ENCODE data around the gene ZSCAN16. TPM values are rescaled to one million over a fixed set of nuclear protein-coding genes. Genes with fewer than 3 reads are reported as not detected.

The ZSCAN16 gene
- total and polyA plus RNA-seq, 3 donors from 2014 or later, result 3.5 to 4.4 (median 3.6) TPM

DNA sequence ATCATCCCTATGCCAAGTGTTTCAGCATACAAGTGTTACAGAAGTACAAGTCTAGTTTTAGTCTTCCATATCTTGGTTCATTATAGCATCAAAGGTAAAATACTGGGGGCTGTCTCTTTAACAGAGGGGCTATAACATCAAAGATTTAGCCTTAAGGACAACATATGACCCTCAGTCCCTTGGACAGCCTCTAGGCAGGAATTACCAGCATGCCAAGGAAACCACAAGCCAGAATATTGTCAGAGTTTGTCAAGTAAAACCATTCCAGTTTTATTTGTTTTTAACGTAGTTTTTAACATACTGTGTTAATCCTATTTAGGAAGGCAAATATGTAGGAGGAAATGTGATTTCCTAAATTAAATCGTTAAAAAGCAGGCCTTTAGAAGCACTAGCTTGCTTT, 35.8 kb downstream of the ZSCAN16 start:
- no peak for DNase-seq
- TF ChIP-seq, protein P1, sequence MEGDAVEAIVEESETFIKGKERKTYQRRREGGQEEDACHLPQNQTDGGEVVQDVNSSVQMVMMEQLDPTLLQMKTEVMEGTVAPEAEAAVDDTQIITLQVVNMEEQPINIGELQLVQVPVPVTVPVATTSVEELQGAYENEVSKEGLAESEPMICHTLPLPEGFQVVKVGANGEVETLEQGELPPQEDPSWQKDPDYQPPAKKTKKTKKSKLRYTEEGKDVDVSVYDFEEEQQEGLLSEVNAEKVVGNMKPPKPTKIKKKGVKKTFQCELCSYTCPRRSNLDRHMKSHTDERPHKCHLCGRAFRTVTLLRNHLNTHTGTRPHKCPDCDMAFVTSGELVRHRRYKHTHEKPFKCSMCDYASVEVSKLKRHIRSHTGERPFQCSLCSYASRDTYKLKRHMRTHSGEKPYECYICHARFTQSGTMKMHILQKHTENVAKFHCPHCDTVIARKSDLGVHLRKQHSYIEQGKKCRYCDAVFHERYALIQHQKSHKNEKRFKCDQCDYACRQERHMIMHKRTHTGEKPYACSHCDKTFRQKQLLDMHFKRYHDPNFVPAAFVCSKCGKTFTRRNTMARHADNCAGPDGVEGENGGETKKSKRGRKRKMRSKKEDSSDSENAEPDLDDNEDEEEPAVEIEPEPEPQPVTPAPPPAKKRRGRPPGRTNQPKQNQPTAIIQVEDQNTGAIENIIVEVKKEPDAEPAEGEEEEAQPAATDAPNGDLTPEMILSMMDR (IDR thresholded peaks at IDR 0.05), result no peak
- no peak for TF ChIP-seq POLR2A (IDR thresholded peaks at IDR 0.05)
- no peaks in the 10 kb centered on the region for H3K27me3 ChIP-seq
- H3K9me3 ChIP-seq, result no peaks in the 10 kb centered on the region
- peaks cover 13% of the 10 kb centered on the region for H3K4me1 ChIP-seq
- no peak overlapping the region for H3K4me3 ChIP-seq
- H3K27ac ChIP-seq, result no peak overlapping the region
- H3K36me3 ChIP-seq (ENCODE audit: low read depth, missing control alignments), result no peaks in the 10 kb centered on the region
- intact Hi-C loops (cut with DNase I; ENCODE audit: low total_unique reads), result no loop called here
- WGBS, 2 donors, result 53 to 69% methylated on average over 2 of the region's 2 CpGs

DNA sequence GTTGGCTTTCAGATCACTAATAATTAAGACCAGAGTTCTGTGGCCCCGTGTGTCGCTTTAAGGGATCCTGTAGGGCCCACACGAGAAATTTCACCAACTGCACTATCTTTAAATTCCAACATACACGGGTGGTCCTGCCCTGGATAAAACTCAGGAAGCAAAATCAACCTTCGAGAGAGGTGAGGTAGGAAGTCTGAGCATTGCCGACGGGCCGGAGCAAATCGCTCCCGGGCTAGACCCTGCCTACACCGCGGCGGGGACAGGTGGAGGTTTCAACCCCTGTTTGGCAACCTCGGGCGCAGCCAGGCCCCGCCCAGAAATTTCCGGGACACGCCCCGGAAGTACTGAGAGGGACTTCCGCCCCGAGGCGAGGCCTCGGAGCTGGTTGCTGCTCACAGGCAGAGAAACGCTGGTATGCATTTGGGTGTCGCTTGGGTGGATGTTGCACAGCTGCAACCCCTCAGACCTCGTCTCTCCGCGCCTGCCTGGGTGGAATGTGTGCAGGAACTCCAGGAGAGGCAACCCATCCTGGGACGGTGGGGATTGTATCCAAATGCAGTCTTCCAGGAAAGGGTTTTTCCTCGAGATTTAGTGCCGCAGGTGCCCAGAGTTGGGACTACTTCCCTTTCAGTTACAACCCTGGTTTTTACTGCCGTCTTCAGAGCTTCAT, 37.1 kb downstream of the ZSCAN16 start:
- 3 to 5% methylated on average over 23 to 32 of the region's 32 CpGs for WGBS, 2 donors
- Histone ChIP-seq H3K9me3 (no peaks in the 10 kb centered on the region), H3K27me3 (no peaks in the 10 kb centered on the region), H3K36me3 (ENCODE audit: low read depth, missing control alignments) (no peaks in the 10 kb centered on the region), H3K4me1 (peaks cover 13% of the 10 kb centered on the region), H3K4me3 (peak overlapping the region; percentile 43 to 67), H3K27ac (no peak overlapping the region)
- intact Hi-C loops (cut with DNase I; ENCODE audit: low total_unique reads), result no loop called here
- peak; percentile 87 for DNase-seq
- TF ChIP-seq, protein P1 (IDR thresholded peaks at IDR 0.05), result no peak
- TF ChIP-seq POLR2A (IDR thresholded peaks at IDR 0.05), result no peak

DNA sequence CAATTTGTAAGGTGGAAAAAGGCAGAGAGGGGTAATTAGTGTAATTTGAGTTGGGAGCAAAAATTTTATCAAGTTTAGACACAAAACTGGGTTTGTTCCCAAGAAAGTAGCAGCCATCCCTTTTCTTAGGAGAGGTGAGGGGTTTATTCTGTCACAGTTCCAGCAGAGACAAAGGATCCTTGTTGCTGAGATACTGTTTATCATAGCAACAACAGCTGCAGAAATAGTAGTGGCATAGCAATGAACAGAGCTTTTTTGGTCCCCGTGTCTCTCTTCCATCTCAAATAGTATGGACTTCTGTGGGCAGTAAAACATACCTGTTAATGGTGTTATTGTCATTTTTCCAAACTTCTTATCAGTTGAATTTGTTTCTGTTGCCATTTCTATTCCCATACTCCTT, 41.2 kb downstream of the ZSCAN16 start:
- 66 to 85% methylated on average over 1 of the region's 1 CpG for WGBS, 2 donors

DNA sequence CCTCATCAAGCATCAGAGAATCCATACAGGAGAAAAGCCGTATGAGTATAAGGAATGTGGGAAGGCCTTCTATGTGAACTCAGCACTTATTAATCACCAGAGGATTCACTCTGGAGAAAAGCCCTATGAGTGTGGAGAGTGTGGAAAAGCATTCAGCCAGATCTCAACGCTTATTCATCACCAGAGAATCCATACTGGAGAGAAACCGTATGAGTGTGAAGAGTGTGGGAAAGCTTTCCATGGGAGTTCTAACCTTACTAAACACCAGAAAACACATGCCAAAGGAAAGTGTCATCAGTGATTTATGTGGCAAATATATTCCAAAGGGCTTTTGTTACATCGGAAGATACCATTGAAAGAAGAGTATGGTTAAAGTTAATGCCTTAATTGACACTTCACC, 42.7 kb downstream of the ZSCAN16 start:
- Histone ChIP-seq H3K27ac (no peak overlapping the region), H3K36me3 (ENCODE audit: low read depth, missing control alignments) (no peaks in the 10 kb centered on the region), H3K27me3 (no peaks in the 10 kb centered on the region), H3K9me3 (no peaks in the 10 kb centered on the region), H3K4me3 (no peak overlapping the region), H3K4me1 (peaks cover 5% of the 10 kb centered on the region)
- DNase-seq, result no peak
- TF ChIP-seq, protein P1 (IDR thresholded peaks at IDR 0.05), result no peak
- TF ChIP-seq POLR2A (IDR thresholded peaks at IDR 0.05), result no peak
- intact Hi-C loops (cut with DNase I; ENCODE audit: low total_unique reads), result no loop called here
- 86 to 89% methylated on average over 4 of the region's 4 CpGs for WGBS, 2 donors

More for the DNA sequence above, 41.2 kb downstream of the ZSCAN16 start:
- no peak for TF ChIP-seq POLR2A (IDR thresholded peaks at IDR 0.05)
- TF ChIP-seq, protein P1 (IDR thresholded peaks at IDR 0.05), result no peak
- Histone ChIP-seq H3K9me3 (no peaks in the 10 kb centered on the region), H3K4me3 (no peak overlapping the region), H3K4me1 (peaks cover 13% of the 10 kb centered on the region), H3K27ac (no peak overlapping the region), H3K27me3 (no peaks in the 10 kb centered on the region), H3K36me3 (ENCODE audit: low read depth, missing control alignments) (no peaks in the 10 kb centered on the region)
- DNase-seq, result no peak
- intact Hi-C loops (cut with DNase I; ENCODE audit: low total_unique reads), result no loop called here

DNA sequence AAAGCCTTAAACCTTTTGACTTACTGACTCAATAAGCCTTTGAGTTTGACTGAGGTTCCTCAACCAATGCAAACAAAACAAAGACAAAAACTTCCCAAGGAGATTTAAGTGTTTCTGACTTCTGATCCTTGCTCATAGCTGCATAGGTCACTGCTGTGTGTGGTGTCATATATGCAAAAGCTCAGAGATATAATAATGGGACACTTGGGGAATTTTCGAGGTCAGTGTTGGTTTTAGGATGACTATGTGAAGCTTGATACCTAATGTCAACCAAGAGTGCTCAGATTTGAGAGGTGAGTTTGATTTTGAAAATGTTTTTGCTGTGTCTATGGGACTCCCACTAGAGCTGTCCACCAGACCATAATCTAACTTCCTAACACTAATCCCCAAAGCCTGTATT, 43.5 kb downstream of the ZSCAN16 start:
- intact Hi-C loops (cut with DNase I; ENCODE audit: low total_unique reads), result no loop called here
- Histone ChIP-seq H3K36me3 (ENCODE audit: low read depth, missing control alignments) (no peaks in the 10 kb centered on the region), H3K4me1 (no peaks in the 10 kb centered on the region), H3K27me3 (no peaks in the 10 kb centered on the region), H3K4me3 (no peak overlapping the region), H3K27ac (no peak overlapping the region), H3K9me3 (no peaks in the 10 kb centered on the region)
- no peak for DNase-seq
- no peak for TF ChIP-seq POLR2A (IDR thresholded peaks at IDR 0.05)
- TF ChIP-seq, protein P1 (IDR thresholded peaks at IDR 0.05), result no peak
- WGBS, 2 donors, result 88 to 89% methylated on average over 1 of the region's 1 CpG
